ENCODE results near the gene BCL2. TPM values are rescaled to one million over a fixed set of nuclear protein-coding genes. Genes with fewer than 3 reads are reported as not detected.

The BCL2 gene
- total RNA-seq, 1 experiment from 2014 or later, result 2.5 TPM

- H2AFZ ChIP-seq (ENCODE audit: low read depth, low read length, poor library complexity, severe bottlenecking), result no peak overlapping the region
- RAD21 ChIA-PET (ENCODE audit: low non-redundant PET in 1 of 2, low total read pairs in 2 of 2, uncharacterized antibody in 2 of 2, unreplicated experiment in 2 of 2), result no interaction called here
- BruUV-seq (replicated peaks), result no TSS peak
- no peaks in the 10 kb centered on the region for H3K9me2 ChIP-seq (ENCODE audit: insufficient read depth)
- TF ChIP-seq CBX3 (IDR thresholded peaks at IDR 0.05; ENCODE audit: low read depth) (no peak), MAX (IDR thresholded peaks at IDR 0.05) (no peak), EZH2phosphoT487 (IDR thresholded peaks at IDR 0.05; ENCODE audit: borderline replicate concordance) (no peak), JUND (IDR thresholded peaks at IDR 0.05) (no peak), POLR2AphosphoS5 (IDR thresholded peaks at IDR 0.05; ENCODE audit: low read depth, low read length) (no peak), ATF3 (IDR thresholded peaks at IDR 0.05) (no peak), SP1 (IDR thresholded peaks at IDR 0.05; ENCODE audit: low read depth) (no peak), ZBTB33 (IDR thresholded peaks at IDR 0.05; ENCODE audit: extremely low read depth, insufficient replicate concordance, low read length) (no peak), YY1 (IDR thresholded peaks at IDR 0.05; ENCODE audit: extremely low read depth, insufficient replicate concordance, low read depth, low read length) (no peak), TCF7L2 (IDR thresholded peaks at IDR 0.05; ENCODE audit: borderline replicate concordance, extremely low read depth, insufficient read depth, insufficient read length) (no peak), ZNF274 (IDR thresholded peaks at IDR 0.05; ENCODE audit: low read depth, low read length) (no peak), EZH2 (IDR thresholded peaks at IDR 0.05) (no peak), FOSL1 (IDR thresholded peaks at IDR 0.05; ENCODE audit: low read depth) (no peak), SRF (IDR thresholded peaks at IDR 0.05; ENCODE audit: low read depth) (no peak), ZFX (IDR thresholded peaks at IDR 0.05) (no peak), RAD21 (IDR thresholded peaks at IDR 0.05; ENCODE audit: low read depth) (no peak)
- peak overlapping the region; percentile 59; the same call in 1 of the 2 replicates for H3K9ac ChIP-seq (ENCODE audit: low read length)
- ATAC-seq (no peak), DNase-seq (ENCODE audit: low read depth, low spot score) (no peak)
- no peaks in the 10 kb centered on the region for H3K79me2 ChIP-seq (ENCODE audit: insufficient read depth, low read length)
- H3K36me3 ChIP-seq (ENCODE audit: control insufficient read depth in 1 of 2, insufficient read depth in 2 of 2, low read length in 2 of 2), result no peaks in the 10 kb centered on the region
- no peaks in the 10 kb centered on the region for H4K20me1 ChIP-seq (ENCODE audit: insufficient read depth)
- no peaks in the 10 kb centered on the region for H3K9me3 ChIP-seq (ENCODE audit: control insufficient read depth in 1 of 2, insufficient read depth in 1 of 2, low read depth in 1 of 2, low read length in 2 of 2)
- intact Hi-C loops (cut with micrococcal nuclease), result loop anchor here (5.0 to 10.0 kb wide), 2 partner anchors 116 to 836 kb away; no protein-coding TSS in a partner anchor
- peak overlapping the region in 1 of 2 experiments; percentile 32; a peak in 3 of 4 replicates for H3K4me3 ChIP-seq (replicated peaks in 1 of 2; ENCODE audit: low read depth in 1 of 2, low read length in 2 of 2)
- H3K4me1 ChIP-seq (ENCODE audit: control insufficient read depth in 1 of 2, insufficient read depth in 2 of 2, low read length in 2 of 2), result peaks cover 5 to 24% of the 10 kb centered on the region in 2 experiments; a peak in 2 of 4 replicates
- H3K27ac ChIP-seq (ENCODE audit: low read depth, low read length), result peak overlapping the region; percentile 43; the same call in 1 of the 2 replicates
- POLR2A ChIA-PET, result no interaction called here
- CTCF ChIA-PET, result no interaction called here
- H3K4me2 ChIP-seq (ENCODE audit: low read length), result peak overlapping the region; percentile 66
- H3K27me3 ChIP-seq (ENCODE audit: insufficient read depth, low read length), result 0 out of 2 replicates have a peak, but pooled peaks cover 7% of the 10 kb centered on the region
Observed at GRCh38 chr18:63320975-63321265, 1.4 kb upstream of the BCL2 start.
